CD14-positive monocyte (primary cell): ENCODE data around the gene RBL2. TPM values are rescaled to one million over a fixed set of nuclear protein-coding genes. Genes with fewer than 3 reads are reported as not detected.

Experiments
- DNase-seq, 3 donors: peaks; one replicate each; pipeline ENCODE4 v3.0.0-alpha.2; 2011 to 2022
- H2AFZ ChIP-seq: 2 replicates; pipeline ENCODE4 v1.6.0; 2012; ENCODE audit warnings: mild to moderate bottlenecking, low read depth, low read length, inconsistent platforms; ENCODE audit not compliant: insufficient read depth, poor library complexity, severe bottlenecking
- H3K27ac ChIP-seq, 2 donors: 1 replicate in 1 of 2; 2 replicates in 1 of 2; pipeline ENCODE4 v1.5.1; 2012 to 2013; ENCODE audit warnings: low read length in 2 of 2, control low read depth in 1 of 2, inconsistent platforms in 1 of 2, low read depth in 1 of 2, mild to moderate bottlenecking in 1 of 2
- H3K27me3 ChIP-seq, 2 donors: one replicate each; pipeline versions ENCODE4 v1.6.0 to v1.6.1; 2011 to 2013; ENCODE audit warnings: low read length in 2 of 2; ENCODE audit not compliant: control insufficient read depth in 2 of 2, insufficient read depth in 2 of 2
- H3K36me3 ChIP-seq, 2 donors: replicated peaks in 1 of 2; 1 replicate in 1 of 2; 2 replicates in 1 of 2; pipeline versions ENCODE4 v1.5.1 to v1.6.1; 2012 to 2013; ENCODE audit warnings: low read length in 2 of 2, control low read depth in 1 of 2, inconsistent platforms in 1 of 2, mild to moderate bottlenecking in 1 of 2; ENCODE audit not compliant: insufficient read depth in 2 of 2, control insufficient read depth in 1 of 2
- H3K4me1 ChIP-seq, 2 donors: 1 replicate in 1 of 2; 2 replicates in 1 of 2; pipeline versions ENCODE4 v1.5.1 to v1.6.1; 2012 to 2013; ENCODE audit warnings: low read length in 2 of 2, control low read depth in 1 of 2, inconsistent platforms in 1 of 2, mild to moderate bottlenecking in 1 of 2, moderate library complexity in 1 of 2; ENCODE audit not compliant: insufficient read depth in 2 of 2, control insufficient read depth in 1 of 2
- H3K4me2 ChIP-seq: replicated peaks from 2 replicates; pipeline ENCODE3; 2012; ENCODE audit warnings: low read length, moderate library complexity, mild to moderate bottlenecking; ENCODE audit not compliant: poor library complexity, severe bottlenecking; ENCODE audit errors: extremely low read depth
- H3K4me3 ChIP-seq, 3 experiments: fragments of 200-600 bp in 1 of 3; sonication (generic) in 1 of 3; replicated peaks in 1 of 3; 1 replicate in 2 of 3; 2 replicates in 1 of 3; pipeline ENCODE4 v1.5.1; 2011 to 2013; ENCODE audit warnings: low read length in 3 of 3, mild to moderate bottlenecking in 3 of 3, control low read depth in 2 of 3, low read depth in 2 of 3, inconsistent platforms in 1 of 3, moderate library complexity in 1 of 3
- H3K79me2 ChIP-seq: 2 replicates; pipeline ENCODE4 v1.6.0; 2012; ENCODE audit warnings: mild to moderate bottlenecking, control low read depth, inconsistent platforms, low read length, moderate library complexity; ENCODE audit not compliant: insufficient read depth
- H3K9ac ChIP-seq: 2 replicates; pipeline ENCODE4 v1.6.0; 2017; ENCODE audit warnings: low read length, mild to moderate bottlenecking; ENCODE audit not compliant: insufficient read depth, poor library complexity, severe bottlenecking
- H3K9me3 ChIP-seq, 2 donors: replicated peaks in 1 of 2; 1 replicate in 1 of 2; 2 replicates in 1 of 2; pipeline versions ENCODE4 v1.5.1 to v1.6.1; 2012 to 2013; ENCODE audit warnings: low read length in 2 of 2, control low read depth in 1 of 2; ENCODE audit not compliant: control insufficient read depth in 1 of 2, insufficient read depth in 1 of 2
- H4K20me1 ChIP-seq: 2 replicates; pipeline ENCODE4 v1.6.0; 2012; ENCODE audit warnings: mild to moderate bottlenecking, low read length, control low read depth, moderate library complexity; ENCODE audit not compliant: insufficient read depth
- H3K27ac Mint-ChIP-seq, 7 donors: one replicate each; pipeline ENCODE4 v1.8.0; 2020; ENCODE audit warnings: mild to moderate bottlenecking in 7 of 7, mixed read lengths in 7 of 7, moderate library complexity in 6 of 7, inconsistent platforms in 2 of 7
- H3K27me3 Mint-ChIP-seq, 3 donors: one replicate each; pipeline ENCODE4 v1.8.0; 2021 to 2022; ENCODE audit warnings: low read depth in 3 of 3, mild to moderate bottlenecking in 3 of 3, mixed read lengths in 3 of 3, moderate library complexity in 3 of 3, inconsistent platforms in 1 of 3
- H3K36me3 Mint-ChIP-seq, 2 donors: one replicate each; pipeline ENCODE4 v1.8.0; 2020; ENCODE audit warnings: mixed read lengths in 2 of 2, inconsistent platforms in 1 of 2, mild to moderate bottlenecking in 1 of 2
- H3K4me1 Mint-ChIP-seq: one replicate; pipeline ENCODE4 v1.8.0; 2020; ENCODE audit warnings: mild to moderate bottlenecking, mixed read lengths
- H3K4me3 Mint-ChIP-seq, 2 donors: one replicate each; pipeline ENCODE4 v1.8.0; 2020; ENCODE audit warnings: mild to moderate bottlenecking in 2 of 2, mixed read lengths in 2 of 2, moderate library complexity in 1 of 2
- H3K9me3 Mint-ChIP-seq, 7 donors: one replicate each; pipeline ENCODE4 v1.8.0; 2020 to 2022; ENCODE audit warnings: mixed read lengths in 7 of 7, mild to moderate bottlenecking in 6 of 7, moderate library complexity in 6 of 7, inconsistent platforms in 2 of 7
- CTCF ChIP-seq: fragments of 200-600 bp; IDR thresholded peaks from one replicate; pipeline ENCODE4 v1.8.0; 2022; ENCODE audit warnings: antibody characterized with exemption, mild to moderate bottlenecking
- WGBS: methylation state at CpG from one replicate; pipeline ENCODE4 v1.1.5; 2013; ENCODE audit warnings: missing lambda C conversion rate; ENCODE audit not compliant: insufficient coverage; 5-methylcytosine and 5-hydroxymethylcytosine counted together
- intact Hi-C, 2 donors: fragments of 100-400 bp; cut with micrococcal nuclease; formaldehyde crosslinking; loops; one replicate each; pipeline versions ENCODE4 v1.15.0 to v1.15.1; 2023
- polyA plus RNA-seq, 3 donors: library from polyadenylated mRNA; depleted of rRNA in 1 of 3; unstranded in 2 of 3; stranded (reverse) in 1 of 3; fragments of 300-500 nt in 2 of 3; fragments of >200 nt in 1 of 3; fragmentation: Illumina TruSeq in 2 of 3; gene quantifications; 1 replicate in 2 of 3; 2 replicates in 1 of 3; pipeline ENCODE4 v1.2.3, GENCODE V29; 2012 to 2021

The RBL2 gene
- polyA plus RNA-seq, 3 donors, result 54.3 to 104 (median 77.7) TPM

GRCh38 chr16:53430363-53430762 lies 3.9 kb upstream of the RBL2 start:
- H3K27ac Mint-ChIP-seq, result peak overlapping the region in 1 of 7 donors; percentile 18
- intact Hi-C loops, result no loop called here
- H3K27me3 Mint-ChIP-seq, result peaks cover 2 to 11% (median 6%) of the 10 kb centered on the region in 3 donors
- peaks cover 0 to 18% (median 7%) of the 10 kb centered on the region in 7 donors for H3K9me3 Mint-ChIP-seq
- H3K4me3 Mint-ChIP-seq, result no peak overlapping the region
- WGBS, result no CpG with 5 or more reads among the region's 1 CpG
- no peak for TF ChIP-seq CTCF
- H3K79me2 ChIP-seq, result peaks cover 14% of the 10 kb centered on the region
- no peaks in the 10 kb centered on the region for H3K27me3 ChIP-seq
- H3K27ac ChIP-seq, result no peak overlapping the region
- no peaks in the 10 kb centered on the region for H3K36me3 Mint-ChIP-seq
- H3K4me1 Mint-ChIP-seq, result peaks cover 9% of the 10 kb centered on the region
- no peak overlapping the region for H3K4me3 ChIP-seq
- peaks cover 5 to 6% of the 10 kb centered on the region in 2 donors for H3K4me1 ChIP-seq
- peaks cover 0 to 11% of the 10 kb centered on the region in 2 donors for H3K9me3 ChIP-seq
- H3K4me2 ChIP-seq, result no peak overlapping the region
- H3K9ac ChIP-seq, result no peak overlapping the region
- H3K36me3 ChIP-seq, result no peaks in the 10 kb centered on the region
- no peaks in the 10 kb centered on the region for H4K20me1 ChIP-seq
- H2AFZ ChIP-seq, result peak overlapping the region; percentile 1
- no peak for DNase-seq

- intact Hi-C loops, result no loop called here
- no peak overlapping the region for H3K9ac ChIP-seq
- peaks cover 11 to 19% of the 10 kb centered on the region in 2 donors for H3K4me1 ChIP-seq
- H2AFZ ChIP-seq, result peak overlapping the region; percentile 94
- H3K79me2 ChIP-seq, result peaks cover 46% of the 10 kb centered on the region
- peak overlapping the region; percentile 93 for H3K4me2 ChIP-seq
- peaks cover 10% of the 10 kb centered on the region for H4K20me1 ChIP-seq
- Mint-ChIP-seq H3K9me3 (peaks cover 0 to 5% (median 1%) of the 10 kb centered on the region in 7 donors), H3K36me3 (peaks cover 2 to 3% of the 10 kb centered on the region in 2 donors), H3K4me1 (peaks cover 24% of the 10 kb centered on the region), H3K27me3 (peaks cover 3 to 10% (median 5%) of the 10 kb centered on the region in 3 donors), H3K4me3 (peak overlapping the region; percentile 97 to 98), H3K27ac (peak overlapping the region in 2 of 7 donors; percentile 67 to 80)
- peak overlapping the region in 2 of 3 experiments; percentile 77 to 87 for H3K4me3 ChIP-seq
- DNase-seq, result no peak
- 89% methylated on average over 3 of the region's 7 CpGs for WGBS
- TF ChIP-seq CTCF, result no peak
- H3K36me3 ChIP-seq, result peaks cover 0 to 5% of the 10 kb centered on the region in 2 donors
- H3K27ac ChIP-seq, result no peak overlapping the region
- H3K9me3 ChIP-seq, result no peaks in the 10 kb centered on the region
- no peaks in the 10 kb centered on the region for H3K27me3 ChIP-seq
These were observed 762 bp upstream of the RBL2 start for GRCh38 chr16:53433509-53433908.
